Measurements from ENCODE around the gene PEMT.

- TF ChIP-seq CTCF (IDR thresholded peaks at IDR 0.05; ENCODE audit: low read length): no peak
- TF ChIP-seq EZH2 (IDR thresholded peaks at IDR 0.05; ENCODE audit: borderline replicate concordance, low read length): no peak
Observed at GRCh38 chr17:17533901-17534441, 57.5 kb downstream of the PEMT start.
